Keratinocyte (primary cell): ENCODE data around the gene SH3PXD2A.

ENCODE experiments used
- CTCF ChIP-seq, 3 experiments: IDR thresholded peaks in 1 of 3; conservative IDR thresholded peaks in 1 of 3; optimal IDR thresholded peaks in 1 of 3; 2 replicates in 2 of 3; 3 replicates in 1 of 3; pipeline versions ENCODE3 to v1.5.1; 2011; ENCODE audit warnings: low read length in 3 of 3, mild to moderate bottlenecking in 3 of 3, moderate library complexity in 2 of 3, control low read depth in 1 of 3, inconsistent platforms in 1 of 3; ENCODE audit not compliant: insufficient read depth in 2 of 3; ENCODE audit errors: extremely low read depth in 1 of 3
- EZH2 ChIP-seq: IDR thresholded peaks from one replicate; pipeline ENCODE4 v1.6.1; 2012; ENCODE audit warnings: inconsistent platforms, mild to moderate bottlenecking, low read length, moderate library complexity

- TF ChIP-seq CTCF (optimal IDR thresholded peaks at IDR 0.05 in 1 of 3, IDR thresholded peaks at IDR 0.05 in 1 of 3, conservative IDR thresholded peaks at IDR 0.05 in 1 of 3; ENCODE audit: extremely low read depth in 1 of 3, insufficient read depth in 2 of 3, low read length in 3 of 3): no peak
- TF ChIP-seq EZH2: no peak
Observed at GRCh38 chr10:103790580-103790979, 64.8 kb downstream of the SH3PXD2A start.
